SK-N-MC (cell line): ENCODE results near the gene COL5A2.

Experiments used
- EZH2 ChIP-seq: fragments of 200-600 bp; sonication (generic); IDR thresholded peaks from one replicate; pipeline ENCODE4 v1.6.1; 2017; ENCODE audit warnings: antibody characterized with exemption
- FOXP2 ChIP-seq: optimal IDR thresholded peaks from 2 replicates; pipeline ENCODE3; 2011; ENCODE audit warnings: mild to moderate bottlenecking, moderate library complexity; ENCODE audit not compliant: insufficient read depth; ENCODE audit errors: extremely low read length, control extremely low read depth
- POLR2AphosphoS5 ChIP-seq: IDR thresholded peaks from 2 replicates; pipeline ENCODE4 v1.6.1; 2012; ENCODE audit warnings: mild to moderate bottlenecking, low read depth, low read length, borderline replicate concordance

DNA sequence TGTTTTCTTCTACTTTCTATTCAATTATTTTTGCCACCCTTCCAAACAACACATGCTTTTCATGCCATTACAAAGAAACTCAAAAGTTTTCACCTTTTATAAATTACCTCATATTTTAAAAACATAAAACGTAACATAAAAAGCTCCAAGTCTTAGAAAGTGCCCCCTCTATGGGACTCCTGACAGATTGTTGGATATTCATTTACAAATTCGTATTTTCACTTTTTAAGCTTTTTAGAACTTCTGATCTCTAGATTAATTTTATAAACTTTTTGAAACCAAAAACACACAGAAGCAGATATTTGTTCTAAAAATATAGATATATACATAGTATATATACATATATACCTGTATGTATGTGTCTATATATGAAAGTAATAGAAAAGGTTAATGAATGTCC, 1.5 kb downstream of the COL5A2 start:
- no peak for TF ChIP-seq EZH2
- no peak for TF ChIP-seq POLR2AphosphoS5
- TF ChIP-seq FOXP2 = no peak
